Heart left ventricle (tissue), 16 donors: ENCODE results near the gene NMNAT2. TPM values are rescaled to one million over a fixed set of nuclear protein-coding genes. Genes with fewer than 3 reads are reported as not detected.

Experiments used
- ATAC-seq, 4 donors: fragments of 200-7000 bp; cut with Tn5 transposase; one replicate each; pipeline ENCODE4 v1.9.1; 2020 to 2022; ENCODE audit warnings: moderate library complexity in 4 of 4, mild to moderate bottlenecking in 3 of 4, moderate number of reproducible peaks in 1 of 4
- DNase-seq, 5 donors: peaks; one replicate each; pipeline ENCODE4 v3.0.0-alpha.2; 2020
- H3K27ac ChIP-seq, 12 donors: fragments of 200-600 bp; sonication (generic) in 4 of 12; one replicate each; pipeline versions ENCODE4 v1.5.0 to v1.8.0; 2016 to 2022; ENCODE audit warnings: mild to moderate bottlenecking in 2 of 12
- H3K27me3 ChIP-seq, 9 donors: fragments of 200-600 bp; sonication (generic) in 2 of 9; one replicate each; pipeline versions ENCODE4 v1.5.1 to v1.8.0; 2016 to 2022; ENCODE audit warnings: mild to moderate bottlenecking in 3 of 9
- H3K36me3 ChIP-seq, 9 donors: fragments of 200-600 bp; sonication (generic) in 2 of 9; one replicate each; pipeline versions ENCODE4 v1.5.0 to v1.8.0; 2018 to 2022; ENCODE audit warnings: mild to moderate bottlenecking in 2 of 9
- H3K4me1 ChIP-seq, 12 donors: fragments of 200-600 bp; sonication (generic) in 4 of 12; one replicate each; pipeline versions ENCODE4 v1.5.0 to v1.8.0; 2016 to 2022; ENCODE audit warnings: mild to moderate bottlenecking in 3 of 12
- H3K4me3 ChIP-seq, 12 donors: fragments of 200-600 bp; sonication (generic) in 4 of 12; one replicate each; pipeline versions ENCODE4 v1.5.0 to v1.8.0; 2017 to 2022; ENCODE audit warnings: mild to moderate bottlenecking in 9 of 12, moderate library complexity in 4 of 12
- H3K9me3 ChIP-seq, 12 donors: fragments of 200-600 bp; sonication (generic) in 4 of 12; one replicate each; pipeline versions ENCODE4 v1.5.0 to v1.8.0; 2016 to 2022; ENCODE audit warnings: mild to moderate bottlenecking in 1 of 12
- POLR2A ChIP-seq, 2 donors: fragments of 450-650 bp; IDR thresholded peaks; one replicate each; pipeline ENCODE4 v1.6.1; 2017; ENCODE audit warnings: antibody characterized with exemption in 2 of 2, mild to moderate bottlenecking in 2 of 2, moderate library complexity in 2 of 2
- WGBS, 4 donors: extraction: QIAGEN DNeasy Blood & Tissue Kit in 2 of 4; methylation state at CpG; one replicate each; pipeline versions ENCODE4 v1.1.5 to v1.1.7; 2013 to 2018; 5-methylcytosine and 5-hydroxymethylcytosine counted together
- intact Hi-C, 10 donors: fragments of 100-400 bp; cut with DNase I; formaldehyde crosslinking; loops; one replicate each; pipeline versions ENCODE4 v1.11.1 to v1.14.2; 2022
- polyA plus RNA-seq, 2 donors: library from polyadenylated mRNA; stranded (reverse); fragments of 200-250 nt; gene quantifications; one replicate each; pipeline ENCODE4 v1.2.3, GENCODE V29; 2013
- total RNA-seq, 9 donors: library from RNA; depleted of rRNA in 2 of 9; stranded (reverse); fragments of >200 nt in 2 of 9; fragmentation: NEBNext Ultra II Directional in 3 of 9; extraction: Animal tissue kit (Norgen Biotek cat#: 25700) in 3 of 9; gene quantifications; one replicate each; pipeline versions ENCODE4 v1.1.0 to v1.2.4, GENCODE V29; 2016 to 2023
- TF ChIP-seq, protein P1 (sequence below), 12 donors: fragments of 200-600 bp; sonication (generic) in 4 of 12; IDR thresholded peaks; one replicate each; pipeline versions ENCODE4 v1.5.0 to v1.8.0; 2018 to 2022; ENCODE audit warnings: antibody characterized with exemption in 12 of 12, mild to moderate bottlenecking in 5 of 12
- donor health status: ischemic (EF 13 %, LVEDD 7.1; RV severe dilation, severe dysfunction).
- donor health status: healthy with polysubstance abuse.
- donor health status: DM: no; HTN: yes; CAD: no.
- donor health status: DM: no; HTN: no; CAD: no.
- donor health status: ischemic (EF 25% LVEDD 6.9; RV normal size, moderate dysfunction).
- donor health status: ischemic (EF 25% LVEDD 5.7; RV mildly dilated, moderate dysfunction).
- donor health status: healthy.
- donor health status: DM: yes; HTN: yes; CAD: no.
- donor health status: ischemic (EF 35%, LVEDD 5.7; RV mildly dilated, moderate dysfunction).
- donor health status: nonischemic (EF 11% LVEDD 7.7; RV severe dilation, severe dysfunction).
- donor health status: DM: yes; HTN: yes; CAD: no.
- donor health status: PGD.
- donor health status: ischemic (EF 29% LVEDD 5.4; RV normal size, mild dysfunction).
- donor health status: nonischemic (EF 23%, LVEDD 6.1; RV moderate dilation, normal function).

NMNAT2 gene
- total and polyA plus RNA-seq, 11 donors = 0.53 to 5.1 (median 1.9) TPM

DNA sequence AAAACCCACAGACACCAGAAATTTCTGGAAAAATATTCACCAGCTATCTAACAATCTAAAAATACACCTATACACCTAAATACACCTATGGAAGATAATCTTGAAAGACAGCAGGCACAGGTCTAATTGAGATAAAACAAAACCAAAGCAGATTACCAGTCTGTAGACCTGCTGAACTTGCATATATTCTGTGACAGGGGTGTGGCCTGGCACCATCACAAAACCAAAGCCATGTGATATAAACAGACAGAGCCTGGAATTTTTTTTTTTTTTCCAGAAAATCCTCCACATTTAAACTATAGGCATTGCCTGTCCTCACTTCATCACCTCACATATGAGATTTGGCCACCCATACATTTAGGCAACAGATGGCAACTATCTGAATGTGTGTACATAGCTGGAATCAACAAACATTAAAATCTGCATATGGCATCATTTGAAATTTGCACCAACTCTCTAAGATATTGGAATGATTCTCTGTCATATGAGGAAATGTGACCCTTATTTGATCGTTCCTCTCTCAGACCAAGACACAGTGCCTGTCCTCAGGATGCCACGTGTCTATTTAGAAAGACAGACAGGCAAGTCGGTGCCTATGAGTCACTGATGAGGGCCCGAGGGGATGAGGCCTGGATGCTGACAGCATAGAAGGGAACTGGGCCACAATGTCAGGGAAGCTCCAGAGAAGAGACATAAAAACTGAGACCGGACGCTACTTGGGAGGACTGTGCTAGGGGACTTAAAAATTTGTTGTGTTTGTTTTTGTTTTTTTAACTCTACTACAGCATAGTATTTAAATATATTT lies 32.6 kb downstream of the NMNAT2 start:
- H3K4me1 ChIP-seq = peaks cover 0 to 1% (median 0%) of the 10 kb centered on the region in 12 donors
- intact Hi-C loops = no loop called here
- ATAC-seq (no peak), DNase-seq (no peak)
- no peaks in the 10 kb centered on the region for H3K36me3 ChIP-seq
- no peak overlapping the region for H3K4me3 ChIP-seq
- H3K27ac ChIP-seq = no peak overlapping the region
- H3K9me3 ChIP-seq = no peaks in the 10 kb centered on the region
- no peaks in the 10 kb centered on the region for H3K27me3 ChIP-seq
- TF ChIP-seq POLR2A (IDR thresholded peaks at IDR 0.05) = no peak
- TF ChIP-seq, protein P1, sequence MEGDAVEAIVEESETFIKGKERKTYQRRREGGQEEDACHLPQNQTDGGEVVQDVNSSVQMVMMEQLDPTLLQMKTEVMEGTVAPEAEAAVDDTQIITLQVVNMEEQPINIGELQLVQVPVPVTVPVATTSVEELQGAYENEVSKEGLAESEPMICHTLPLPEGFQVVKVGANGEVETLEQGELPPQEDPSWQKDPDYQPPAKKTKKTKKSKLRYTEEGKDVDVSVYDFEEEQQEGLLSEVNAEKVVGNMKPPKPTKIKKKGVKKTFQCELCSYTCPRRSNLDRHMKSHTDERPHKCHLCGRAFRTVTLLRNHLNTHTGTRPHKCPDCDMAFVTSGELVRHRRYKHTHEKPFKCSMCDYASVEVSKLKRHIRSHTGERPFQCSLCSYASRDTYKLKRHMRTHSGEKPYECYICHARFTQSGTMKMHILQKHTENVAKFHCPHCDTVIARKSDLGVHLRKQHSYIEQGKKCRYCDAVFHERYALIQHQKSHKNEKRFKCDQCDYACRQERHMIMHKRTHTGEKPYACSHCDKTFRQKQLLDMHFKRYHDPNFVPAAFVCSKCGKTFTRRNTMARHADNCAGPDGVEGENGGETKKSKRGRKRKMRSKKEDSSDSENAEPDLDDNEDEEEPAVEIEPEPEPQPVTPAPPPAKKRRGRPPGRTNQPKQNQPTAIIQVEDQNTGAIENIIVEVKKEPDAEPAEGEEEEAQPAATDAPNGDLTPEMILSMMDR (IDR thresholded peaks at IDR 0.05) = no peak
- WGBS, 4 donors = 71 to 77% (median 73%) methylated on average over 6 of the region's 6 CpGs

DNA sequence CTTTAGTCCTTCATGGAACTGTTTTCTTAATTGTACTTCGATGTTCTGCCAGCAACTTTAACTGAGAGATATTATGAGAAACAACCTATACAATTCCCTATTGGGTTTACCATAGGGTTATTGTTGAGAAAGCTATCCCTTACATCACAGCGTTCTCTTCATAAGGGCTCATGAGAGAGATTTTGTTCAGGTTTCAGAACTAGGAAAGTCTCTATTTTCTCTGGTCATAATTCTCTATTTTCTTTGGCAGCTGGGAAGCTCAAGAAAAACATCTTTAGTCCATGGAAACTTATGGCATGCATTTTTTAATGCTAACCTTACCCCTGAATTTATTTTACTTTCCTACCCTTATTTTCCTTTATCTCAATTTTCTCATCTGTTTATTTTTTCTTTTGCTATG lies 38.2 kb downstream of the NMNAT2 start:
- WGBS, 4 donors = 74 to 83% (median 78%) methylated on average over 2 of the region's 2 CpGs
- Histone ChIP-seq H3K27me3 (no peaks in the 10 kb centered on the region), H3K4me3 (no peak overlapping the region), H3K36me3 (no peaks in the 10 kb centered on the region), H3K9me3 (no peaks in the 10 kb centered on the region), H3K27ac (no peak overlapping the region), H3K4me1 (no peaks in the 10 kb centered on the region)
- TF ChIP-seq, protein P1 (IDR thresholded peaks at IDR 0.05) = no peak
- TF ChIP-seq POLR2A (IDR thresholded peaks at IDR 0.05) = no peak
- intact Hi-C loops = no loop called here
- DNase-seq (no peak), ATAC-seq (no peak)

DNA sequence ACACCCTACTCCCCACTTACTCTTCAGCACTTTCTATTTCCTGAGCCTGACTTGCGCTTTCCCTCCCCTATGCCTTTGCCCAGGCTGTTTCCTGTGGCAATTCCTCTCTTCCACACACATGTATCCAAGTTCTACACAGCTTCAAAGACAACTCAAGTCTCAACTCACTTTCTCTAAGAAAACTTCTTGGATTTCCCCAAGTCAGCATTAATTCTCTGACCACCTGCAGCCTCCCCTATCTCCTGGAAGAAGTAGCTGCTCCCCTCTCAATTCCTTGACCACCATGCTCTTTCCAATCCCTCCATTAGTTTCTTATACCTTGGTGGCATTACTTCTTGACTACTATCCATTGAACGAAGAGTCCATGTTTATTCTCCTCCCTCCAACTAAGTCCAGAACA lies 42.8 kb downstream of the NMNAT2 start:
- ATAC-seq = no peak
- H3K27ac ChIP-seq = no peak overlapping the region
- no peak for DNase-seq
- H3K9me3 ChIP-seq = no peaks in the 10 kb centered on the region
- WGBS, 4 donors = 93 to 96% (median 94%) methylated on average over 2 of the region's 2 CpGs
- H3K4me1 ChIP-seq = no peaks in the 10 kb centered on the region
- no peak overlapping the region for H3K4me3 ChIP-seq
- intact Hi-C loops = no loop called here
- TF ChIP-seq, protein P1 (IDR thresholded peaks at IDR 0.05) = no peak
- TF ChIP-seq POLR2A (IDR thresholded peaks at IDR 0.05) = no peak
- H3K27me3 ChIP-seq = no peaks in the 10 kb centered on the region
- H3K36me3 ChIP-seq = no peaks in the 10 kb centered on the region

DNA sequence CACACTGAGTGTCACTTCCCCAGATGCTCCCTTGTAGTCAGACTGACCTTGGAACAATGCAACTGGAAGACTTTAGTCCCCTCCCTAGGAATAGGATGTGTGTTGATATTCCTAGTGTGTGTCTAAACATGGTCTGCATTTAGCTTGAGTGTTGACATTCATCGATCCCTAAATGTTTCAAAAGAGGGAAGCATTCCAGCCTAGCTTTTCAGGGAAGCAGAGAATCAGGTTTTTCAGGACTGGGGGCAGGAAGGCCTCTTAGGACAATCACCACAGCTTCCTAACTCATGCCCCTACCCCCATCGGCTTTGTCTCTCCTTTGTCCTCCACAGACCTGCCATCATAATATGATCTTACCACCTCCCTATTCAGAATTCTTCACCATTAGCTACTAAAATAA lies 43.4 kb downstream of the NMNAT2 start:
- intact Hi-C loops = loop anchor here in 1 of 10 donors (5.0 kb wide), 1 partner anchor 32 kb away; no protein-coding TSS in a partner anchor
- DNase-seq (no peak), ATAC-seq (no peak)
- no peaks in the 10 kb centered on the region for H3K27me3 ChIP-seq
- no peaks in the 10 kb centered on the region for H3K9me3 ChIP-seq
- no peak overlapping the region for H3K4me3 ChIP-seq
- H3K27ac ChIP-seq = no peak overlapping the region
- H3K36me3 ChIP-seq = no peaks in the 10 kb centered on the region
- H3K4me1 ChIP-seq = no peaks in the 10 kb centered on the region
- TF ChIP-seq, protein P1 (IDR thresholded peaks at IDR 0.05) = no peak
- no peak for TF ChIP-seq POLR2A (IDR thresholded peaks at IDR 0.05)
- whole genome bisulfite sequencing, 4 donors = 87 to 92% (median 91%) methylated on average over 2 of the region's 2 CpGs
